Activated CD4-positive, alpha-beta T cell treated with anti-CD3 and anti-CD28 coated beads, Interleukin-2, amount 50 U/mL, for 48 hours (primary cell): ENCODE measurements around the gene CILP2.

ENCODE experiments used
- DNase-seq, 2 experiments: peaks; one replicate each; pipeline ENCODE4 v3.0.0-alpha.2; 2020

Gene CILP2, protein sequence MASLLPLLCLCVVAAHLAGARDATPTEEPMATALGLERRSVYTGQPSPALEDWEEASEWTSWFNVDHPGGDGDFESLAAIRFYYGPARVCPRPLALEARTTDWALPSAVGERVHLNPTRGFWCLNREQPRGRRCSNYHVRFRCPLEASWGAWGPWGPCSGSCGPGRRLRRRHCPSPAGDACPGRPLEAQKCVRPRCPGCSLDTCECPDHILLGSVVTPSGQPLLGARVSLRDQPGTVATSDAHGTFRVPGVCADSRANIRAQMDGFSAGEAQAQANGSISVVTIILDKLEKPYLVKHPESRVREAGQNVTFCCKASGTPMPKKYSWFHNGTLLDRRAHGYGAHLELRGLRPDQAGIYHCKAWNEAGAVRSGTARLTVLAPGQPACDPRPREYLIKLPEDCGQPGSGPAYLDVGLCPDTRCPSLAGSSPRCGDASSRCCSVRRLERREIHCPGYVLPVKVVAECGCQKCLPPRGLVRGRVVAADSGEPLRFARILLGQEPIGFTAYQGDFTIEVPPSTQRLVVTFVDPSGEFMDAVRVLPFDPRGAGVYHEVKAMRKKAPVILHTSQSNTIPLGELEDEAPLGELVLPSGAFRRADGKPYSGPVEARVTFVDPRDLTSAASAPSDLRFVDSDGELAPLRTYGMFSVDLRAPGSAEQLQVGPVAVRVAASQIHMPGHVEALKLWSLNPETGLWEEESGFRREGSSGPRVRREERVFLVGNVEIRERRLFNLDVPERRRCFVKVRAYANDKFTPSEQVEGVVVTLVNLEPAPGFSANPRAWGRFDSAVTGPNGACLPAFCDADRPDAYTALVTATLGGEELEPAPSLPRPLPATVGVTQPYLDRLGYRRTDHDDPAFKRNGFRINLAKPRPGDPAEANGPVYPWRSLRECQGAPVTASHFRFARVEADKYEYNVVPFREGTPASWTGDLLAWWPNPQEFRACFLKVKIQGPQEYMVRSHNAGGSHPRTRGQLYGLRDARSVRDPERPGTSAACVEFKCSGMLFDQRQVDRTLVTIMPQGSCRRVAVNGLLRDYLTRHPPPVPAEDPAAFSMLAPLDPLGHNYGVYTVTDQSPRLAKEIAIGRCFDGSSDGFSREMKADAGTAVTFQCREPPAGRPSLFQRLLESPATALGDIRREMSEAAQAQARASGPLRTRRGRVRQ

DNA sequence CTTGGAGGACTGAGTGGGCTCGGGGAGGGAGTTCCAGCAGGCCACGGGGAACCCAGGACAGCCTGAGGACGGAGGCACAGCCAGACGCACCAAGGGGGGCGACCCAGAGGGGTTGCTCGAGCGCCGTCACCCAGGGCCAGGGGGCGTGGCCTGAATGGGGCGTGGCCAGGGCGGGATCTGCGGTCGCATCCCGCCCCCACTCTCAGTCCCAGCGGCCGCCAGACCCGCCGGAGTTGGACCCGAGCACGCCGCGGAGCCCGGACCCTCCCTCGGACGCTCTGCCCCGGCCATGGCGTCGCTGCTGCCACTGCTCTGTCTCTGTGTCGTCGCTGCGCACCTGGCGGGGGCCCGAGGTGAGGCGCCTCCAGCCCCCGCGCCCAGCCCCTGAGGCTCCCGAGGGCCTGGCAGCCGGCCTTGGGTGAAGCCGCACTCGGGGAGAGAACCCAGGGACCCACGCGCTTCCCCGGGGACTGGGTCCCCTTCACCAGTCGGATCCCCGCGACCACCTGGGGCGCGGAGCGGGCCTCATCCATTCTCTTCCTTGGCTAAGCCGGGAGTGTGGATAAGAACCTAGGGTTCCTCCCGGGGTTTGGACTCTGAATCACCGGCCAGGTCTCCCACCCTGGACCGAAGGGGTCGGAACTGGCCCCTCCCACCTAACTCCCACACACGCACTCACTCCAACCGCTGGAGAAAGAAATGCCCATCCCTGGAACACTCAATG lies at the start of gene CILP2:
Gene CILP2, plus strand, starts transcription at position 205 of the 724 bp plus-strand sequence. Its CDS starts 85 bp downstream, at position 290.
- DNase-seq = peak; percentile 38 to 45

DNA sequence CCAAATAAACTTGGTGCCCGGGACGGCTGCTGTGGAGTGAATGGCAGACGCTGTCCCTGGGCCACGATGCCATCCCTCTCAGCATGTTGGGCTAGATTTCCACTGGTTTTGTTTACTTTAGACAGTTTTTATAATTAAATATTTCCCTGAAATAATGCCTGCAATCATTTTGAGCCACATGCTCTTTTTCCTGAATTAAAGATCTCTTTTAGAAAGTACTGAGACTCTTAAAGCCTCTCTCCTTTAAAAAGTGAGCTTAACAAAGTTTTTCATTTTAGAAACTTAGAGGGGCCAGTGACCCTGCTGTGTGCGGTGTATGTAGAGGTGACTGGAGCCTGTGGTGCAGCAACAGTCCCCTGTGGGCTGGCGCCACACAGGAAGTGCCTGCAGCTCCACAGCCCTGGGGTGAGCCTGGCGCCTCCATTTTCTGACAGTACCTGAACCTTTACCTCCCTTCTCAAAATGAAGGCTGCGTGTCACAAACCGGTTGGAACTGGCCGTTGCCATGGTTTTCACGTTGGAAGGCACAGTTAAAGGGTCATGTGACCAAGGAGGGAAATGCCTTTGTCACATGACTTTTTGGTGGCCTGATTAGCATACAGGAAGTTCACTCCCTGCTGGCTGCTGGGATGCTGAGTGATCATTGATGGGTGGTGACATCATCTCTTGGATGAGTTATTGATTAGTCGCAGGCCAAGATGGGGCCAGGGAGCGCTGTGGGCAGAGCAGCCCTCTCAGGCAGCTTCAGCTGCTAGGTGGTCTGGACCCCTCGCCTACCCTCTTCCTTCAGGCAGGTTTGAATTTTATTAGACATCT lies 49.0 kb upstream of the CILP2 start:
- peak; percentile 80 to 84 for DNase-seq

DNA sequence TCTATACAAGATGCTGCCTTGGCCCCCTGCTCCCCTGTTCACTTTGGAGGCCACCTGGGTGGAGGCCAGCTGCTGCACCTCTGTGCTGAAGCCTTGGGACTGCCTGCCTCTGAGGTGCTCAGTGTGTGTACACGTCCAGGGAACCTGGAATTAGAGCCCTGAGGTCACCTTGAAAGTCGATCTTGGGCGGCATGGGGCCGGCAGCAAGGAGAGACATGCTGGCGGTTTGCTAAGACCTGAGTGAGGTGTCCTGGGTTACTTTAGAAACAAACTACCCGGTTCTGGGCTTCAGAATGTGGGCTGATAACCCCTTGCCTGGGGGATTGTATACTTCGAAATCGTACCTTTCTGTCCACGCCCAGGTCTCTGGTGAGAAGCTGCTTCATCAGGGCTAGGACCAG lies 48.3 kb upstream of the CILP2 start:
- DNase-seq = no peak

DNA sequence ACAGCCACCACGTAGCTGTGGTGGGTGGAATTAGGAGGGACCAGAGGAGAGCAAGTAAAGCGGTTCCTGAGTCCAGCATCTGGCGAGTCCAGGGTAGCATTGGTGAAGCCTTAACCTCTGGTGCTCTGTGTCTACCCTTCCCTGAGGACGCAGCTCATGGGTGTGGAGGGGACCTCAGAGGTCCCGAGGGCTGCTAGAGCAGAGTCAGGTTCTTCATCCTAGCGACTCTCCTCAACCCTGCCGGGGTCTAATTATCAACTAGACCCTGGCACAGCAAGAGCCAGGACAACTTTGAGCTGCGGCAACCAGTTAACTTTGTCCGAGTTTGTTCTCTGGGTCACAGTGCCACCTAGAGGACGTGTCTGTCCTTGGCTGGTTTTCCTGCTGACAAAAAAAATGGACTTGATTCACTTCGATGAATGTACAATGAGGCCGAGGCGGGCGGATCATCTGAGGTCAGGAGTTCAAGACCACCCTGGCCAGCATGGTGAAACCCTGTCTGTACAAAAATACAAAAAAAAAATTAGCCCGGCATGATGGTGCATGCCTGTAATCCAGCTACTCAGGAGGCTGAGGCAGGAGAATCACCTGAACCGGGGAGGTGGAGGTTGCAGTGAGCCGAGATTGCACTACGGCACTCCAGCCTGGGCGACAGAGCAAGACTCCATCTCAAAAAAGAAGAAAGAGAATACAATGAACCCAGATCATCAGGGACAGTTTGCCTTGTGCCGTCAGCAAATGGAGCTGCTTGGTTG lies 47.7 kb upstream of the CILP2 start:
- DNase-seq = peak; percentile 81 to 89

DNA sequence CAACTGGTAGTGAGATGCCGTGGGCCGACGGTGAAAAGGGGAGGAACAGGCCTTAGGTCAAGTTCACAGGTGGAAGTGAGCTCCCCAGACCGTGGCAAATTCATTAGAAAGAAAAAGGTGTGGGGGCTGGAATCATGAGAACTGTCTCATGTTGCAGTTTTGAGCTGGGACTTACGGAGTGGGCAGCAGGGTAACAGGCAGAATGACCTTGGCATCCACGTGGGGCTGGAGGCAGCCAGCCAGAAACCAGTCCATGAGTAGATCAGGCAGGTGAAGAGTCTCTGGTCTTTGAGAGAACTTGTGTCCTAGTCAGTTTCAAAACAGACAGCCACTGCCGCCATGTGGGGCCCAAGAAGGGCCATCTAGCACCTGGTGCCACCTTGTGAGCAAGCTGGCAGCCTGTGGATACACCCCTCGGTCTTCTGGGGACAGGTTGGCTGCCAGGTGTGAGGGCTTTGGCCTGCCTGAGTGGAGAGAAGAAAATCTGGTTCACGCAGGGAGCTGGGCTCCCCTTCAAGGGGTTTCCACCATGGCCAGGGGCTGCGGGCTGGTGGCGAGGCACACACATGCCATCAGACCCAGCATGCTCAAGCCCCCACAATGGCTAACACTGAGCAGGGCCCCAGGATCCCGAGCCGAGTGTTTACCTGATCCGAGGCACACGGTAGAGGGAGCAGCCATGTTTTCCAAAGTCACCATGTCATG lies 46.6 kb upstream of the CILP2 start:
- no peak for DNase-seq

DNA sequence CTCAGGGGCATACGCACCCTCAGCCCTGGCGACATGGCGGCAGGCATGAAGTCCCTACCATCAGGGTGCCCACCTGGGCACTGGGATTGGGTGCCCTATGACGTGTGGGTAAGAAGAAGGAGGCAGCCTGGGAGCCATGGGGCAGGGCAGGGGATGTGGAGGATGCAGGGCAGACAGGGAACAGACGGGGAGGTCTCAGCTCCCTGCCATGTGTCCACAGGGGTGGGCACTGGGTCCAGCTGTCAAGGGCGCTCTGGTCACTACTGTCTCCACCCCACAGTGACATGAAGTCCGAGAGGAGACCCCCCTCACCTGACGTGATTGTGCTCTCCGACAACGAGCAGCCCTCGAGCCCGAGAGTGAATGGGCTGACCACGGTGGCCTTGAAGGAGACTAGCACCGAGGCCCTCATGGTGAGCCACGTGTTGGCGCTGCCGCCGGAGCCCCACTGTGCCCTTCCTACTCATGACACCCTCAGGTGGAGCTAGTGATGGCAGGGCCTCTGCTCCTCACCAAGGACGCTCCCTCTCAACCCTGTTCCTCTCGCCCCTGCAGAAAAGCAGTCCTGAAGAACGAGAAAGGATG lies 45.9 kb upstream of the CILP2 start:
- no peak for DNase-seq

DNA sequence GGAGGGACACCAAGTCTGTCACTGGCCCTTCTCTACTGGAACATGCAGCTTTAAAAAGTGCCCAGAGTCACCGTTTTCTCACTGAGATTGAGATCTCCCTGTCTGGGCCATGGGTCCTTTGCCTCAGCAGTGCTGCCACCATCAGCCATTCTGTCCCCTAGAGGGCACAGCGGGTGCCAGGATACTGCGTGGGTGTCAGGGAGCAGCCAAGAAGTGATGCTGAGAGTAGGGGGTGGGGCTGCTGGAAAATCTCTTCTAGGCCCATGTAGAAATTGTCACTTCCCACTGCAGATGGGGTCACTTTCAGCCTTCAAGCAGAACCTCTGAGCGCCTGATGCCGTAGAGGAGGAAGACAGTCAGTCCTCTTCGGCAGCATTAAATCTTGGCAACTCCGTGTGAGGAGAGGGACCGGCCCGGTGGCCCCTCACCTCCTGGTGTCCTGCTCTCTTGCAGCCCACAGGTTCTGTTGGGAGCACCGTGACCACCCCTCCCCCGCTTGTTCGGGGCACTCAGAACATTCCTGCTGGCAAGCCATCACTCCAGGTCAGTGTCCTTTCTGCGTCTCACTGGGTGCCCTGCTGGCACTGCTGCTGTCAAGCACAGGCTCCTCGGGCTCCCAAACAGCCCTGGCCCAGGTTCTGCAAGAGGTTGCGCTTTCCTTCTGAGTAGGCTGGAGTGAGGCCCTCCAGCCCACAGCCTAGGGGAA lies 44.1 kb upstream of the CILP2 start:
- DNase-seq = no peak

DNA sequence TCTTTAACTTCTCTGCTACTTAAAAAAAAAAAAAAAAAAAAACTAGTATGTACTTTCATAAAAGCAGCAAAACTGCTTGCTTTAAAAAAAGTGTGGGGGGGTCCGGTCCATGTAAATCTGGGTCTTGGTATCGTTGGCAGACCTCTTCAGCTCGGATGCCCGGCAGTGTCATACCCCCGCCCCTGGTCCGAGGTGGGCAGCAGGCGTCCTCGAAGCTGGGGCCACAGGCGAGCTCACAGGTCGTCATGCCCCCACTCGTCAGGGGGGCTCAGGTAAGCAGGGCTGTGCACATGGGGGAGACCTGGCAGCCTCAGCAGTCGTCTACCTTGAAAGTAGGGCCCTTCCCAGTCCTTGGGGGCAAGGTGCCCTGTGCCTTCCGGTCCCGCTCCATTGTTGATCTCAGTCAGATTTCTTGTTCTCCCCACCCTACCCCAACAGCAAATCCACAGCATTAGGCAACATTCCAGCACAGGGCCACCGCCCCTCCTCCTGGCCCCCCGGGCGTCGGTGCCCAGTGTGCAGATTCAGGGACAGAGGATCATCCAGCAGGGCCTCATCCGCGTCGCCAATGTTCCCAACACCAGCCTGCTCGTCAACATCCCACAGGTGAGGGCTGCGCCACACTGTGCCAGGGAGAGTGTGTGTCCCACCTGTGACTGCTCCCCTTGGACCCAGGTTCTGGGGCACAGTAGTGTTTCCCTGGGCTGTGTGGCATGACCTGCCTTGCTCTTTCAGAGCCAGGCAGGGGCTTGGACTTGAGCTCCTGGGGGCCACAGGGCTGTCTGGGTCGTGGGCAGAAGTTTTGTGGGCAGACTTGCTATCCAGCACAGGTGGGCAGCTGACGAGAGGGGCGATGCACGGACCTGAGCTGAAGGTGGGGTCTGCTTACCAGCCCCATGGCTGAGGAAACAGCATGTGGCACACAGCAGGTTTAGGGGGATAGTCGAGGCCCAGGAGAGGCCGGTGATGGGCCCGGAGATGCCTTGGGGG lies 42.2 kb upstream of the CILP2 start:
- DNase-seq = no peak

DNA sequence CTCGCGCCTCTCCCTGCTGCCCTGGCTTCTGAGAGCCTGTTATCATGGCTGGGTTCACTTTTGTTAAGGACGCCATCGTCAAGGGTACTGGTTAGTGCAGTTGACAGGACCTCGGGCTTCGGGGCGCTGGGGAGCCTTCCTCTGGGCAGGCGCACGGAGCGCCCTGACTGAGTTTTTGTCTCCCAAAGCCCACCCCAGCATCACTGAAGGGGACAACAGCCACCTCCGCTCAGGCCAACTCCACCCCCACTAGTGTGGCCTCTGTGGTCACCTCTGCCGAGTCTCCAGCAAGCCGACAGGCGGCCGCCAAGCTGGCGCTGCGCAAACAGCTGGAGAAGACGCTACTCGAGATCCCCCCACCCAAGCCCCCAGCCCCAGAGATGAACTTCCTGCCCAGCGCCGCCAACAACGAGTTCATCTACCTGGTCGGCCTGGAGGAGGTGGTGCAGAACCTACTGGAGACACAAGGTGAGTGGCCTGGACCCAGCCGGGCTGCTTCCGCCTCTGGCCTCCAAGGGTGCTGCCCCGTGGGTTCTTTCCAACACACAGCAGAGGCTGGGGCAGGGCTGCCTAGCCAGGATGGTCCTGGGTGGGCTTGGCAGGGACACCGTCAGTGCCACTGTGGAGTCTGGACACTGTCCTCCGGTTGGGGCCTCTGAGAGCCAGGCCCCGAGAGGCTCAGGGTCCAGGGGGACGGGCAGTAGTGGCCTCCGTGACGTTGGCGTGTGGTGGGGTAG lies 39.6 kb upstream of the CILP2 start:
- DNase-seq = no peak

DNA sequence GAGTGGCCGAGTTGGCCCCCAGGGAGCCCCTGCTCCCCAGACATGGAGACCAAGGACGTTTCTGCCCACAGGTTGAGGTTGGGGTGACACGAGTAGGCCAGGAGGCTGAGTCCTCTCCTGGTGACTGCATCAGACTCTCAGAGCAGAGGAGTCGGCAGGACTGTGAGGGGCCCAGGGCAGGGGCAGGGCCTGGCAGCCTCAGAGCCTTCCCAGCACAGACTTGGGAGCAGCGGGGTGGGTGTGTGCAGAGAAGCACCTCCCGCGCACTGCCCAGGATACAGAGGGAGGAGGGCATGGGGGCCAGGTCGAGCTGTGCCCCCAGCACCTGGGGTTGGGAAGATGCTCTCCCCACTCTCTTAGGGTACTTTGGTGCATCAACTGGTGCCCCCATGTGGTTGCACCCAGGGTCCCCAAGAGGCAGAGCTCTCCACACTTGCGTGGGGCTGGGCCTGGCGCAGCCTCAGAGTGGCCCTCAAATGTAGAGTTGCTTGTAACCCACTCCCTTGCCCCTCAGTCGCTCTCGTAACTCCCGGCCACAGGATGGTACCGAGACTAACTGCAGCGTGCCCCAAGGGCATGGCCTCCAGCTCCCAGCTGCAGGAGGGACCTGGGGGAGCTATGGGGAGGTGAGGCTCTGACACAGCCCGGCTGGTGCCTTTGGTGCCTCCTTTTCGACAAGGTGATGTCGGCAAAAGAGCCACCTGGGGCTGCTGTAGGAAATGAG lies 38.6 kb upstream of the CILP2 start:
- DNase-seq = no peak

DNA sequence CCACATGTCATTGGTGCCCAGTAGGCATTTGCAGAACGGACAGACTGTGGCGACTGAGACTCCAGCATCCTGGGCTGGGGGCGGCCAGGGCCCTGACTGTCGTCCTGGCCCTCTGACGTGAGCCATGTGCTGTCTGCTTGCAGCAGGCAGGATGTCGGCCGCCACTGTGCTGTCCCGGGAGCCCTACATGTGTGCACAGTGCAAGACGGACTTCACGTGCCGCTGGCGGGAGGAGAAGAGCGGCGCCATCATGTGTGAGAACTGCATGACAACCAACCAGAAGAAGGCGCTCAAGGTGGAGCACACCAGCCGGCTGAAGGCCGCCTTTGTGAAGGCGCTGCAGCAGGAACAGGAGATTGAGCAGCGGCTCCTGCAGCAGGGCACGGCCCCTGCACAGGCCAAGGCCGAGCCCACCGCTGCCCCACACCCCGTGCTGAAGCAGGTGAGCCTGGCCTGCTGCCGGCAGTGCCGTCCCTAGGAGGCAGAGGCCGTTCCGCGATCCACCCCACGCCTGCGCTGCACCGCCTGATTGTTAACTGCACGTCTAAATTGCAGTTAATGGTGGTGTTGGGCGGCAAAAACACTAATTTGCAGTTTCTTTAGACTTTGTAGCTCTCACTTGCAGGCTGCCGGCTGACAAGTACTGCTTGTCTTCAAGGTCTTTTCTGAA lies 37.0 kb upstream of the CILP2 start:
- no peak for DNase-seq

DNA sequence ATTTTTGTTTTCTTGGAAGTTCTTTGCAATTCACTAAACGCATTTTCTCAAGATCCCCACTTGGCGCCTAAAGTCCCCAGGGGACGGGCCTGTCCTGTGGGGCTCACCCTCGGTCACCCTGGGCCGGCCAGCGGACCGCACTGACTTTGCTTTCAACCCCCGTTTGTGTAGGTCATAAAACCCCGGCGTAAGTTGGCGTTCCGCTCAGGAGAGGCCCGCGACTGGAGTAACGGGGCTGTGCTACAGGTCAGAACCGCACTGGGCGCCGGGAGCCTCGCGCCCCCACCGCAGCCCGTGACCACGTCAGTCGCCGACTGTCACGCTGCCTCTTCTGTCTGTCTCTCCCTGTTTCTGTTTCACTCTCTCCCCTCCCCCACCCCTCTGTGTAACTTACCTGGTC lies 36.3 kb upstream of the CILP2 start:
- no peak for DNase-seq

DNA sequence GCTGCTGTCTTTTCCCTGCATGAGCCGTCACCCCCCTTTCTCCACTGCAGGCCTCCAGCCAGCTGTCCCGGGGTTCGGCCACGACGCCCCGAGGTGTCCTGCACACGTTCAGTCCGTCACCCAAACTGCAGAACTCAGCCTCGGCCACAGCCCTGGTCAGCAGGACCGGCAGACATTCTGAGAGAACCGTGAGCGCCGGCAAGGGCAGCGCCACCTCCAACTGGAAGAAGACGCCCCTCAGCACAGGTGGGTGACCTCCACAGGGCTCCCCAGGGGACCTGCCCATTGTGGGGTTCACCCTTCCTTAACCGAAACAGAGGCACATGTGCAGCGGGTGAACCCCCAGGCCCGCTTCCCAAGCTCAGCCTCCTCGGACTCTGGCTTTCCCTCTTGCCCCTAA lies 35.8 kb upstream of the CILP2 start:
- DNase-seq = no peak

DNA sequence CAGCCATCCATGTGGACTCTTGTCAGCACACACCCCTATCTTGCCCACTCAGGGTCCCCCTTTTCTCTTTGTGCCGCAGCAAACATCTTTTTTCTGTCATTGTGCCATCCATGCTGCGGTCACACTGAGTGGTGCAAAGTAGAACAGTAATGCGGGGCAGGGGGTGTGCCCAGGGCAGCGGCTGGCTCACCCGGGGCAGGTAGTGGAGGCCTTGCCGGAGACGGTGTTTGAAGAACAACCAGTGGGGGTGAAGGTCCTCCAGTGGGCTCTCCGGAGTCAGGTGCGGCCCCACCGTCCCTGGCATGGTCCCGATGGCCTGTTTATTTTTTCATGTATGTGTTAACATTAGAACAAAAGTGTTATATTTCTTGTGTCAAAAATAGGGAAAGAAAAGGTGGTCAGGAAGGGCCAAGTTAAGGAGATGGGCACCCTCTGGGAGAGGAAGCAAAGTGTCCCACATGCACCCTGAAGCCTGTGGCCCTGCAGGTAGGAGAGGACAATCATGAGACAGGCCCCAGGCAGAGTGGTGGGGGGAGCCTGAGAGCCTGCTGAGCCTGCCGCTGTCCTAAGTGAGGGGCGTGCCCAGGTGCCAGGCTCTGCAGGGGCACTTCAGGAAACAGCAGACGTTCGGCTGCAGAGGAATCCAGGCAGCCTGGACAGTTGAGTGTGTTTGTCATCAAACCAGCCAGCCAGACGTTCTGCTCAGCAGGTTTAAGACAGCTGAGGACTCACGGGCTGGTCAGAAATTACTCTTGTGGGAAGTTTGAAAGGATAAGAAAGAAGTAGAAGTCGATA lies 35.1 kb upstream of the CILP2 start:
- DNase-seq = no peak
